ENCODE results near the gene HOXC11. TPM values are rescaled to one million over a fixed set of nuclear protein-coding genes. Genes with fewer than 3 reads are reported as not detected.

HOXC11 gene
- polyA plus RNA-seq, 3 donors, result not detected

DNA sequence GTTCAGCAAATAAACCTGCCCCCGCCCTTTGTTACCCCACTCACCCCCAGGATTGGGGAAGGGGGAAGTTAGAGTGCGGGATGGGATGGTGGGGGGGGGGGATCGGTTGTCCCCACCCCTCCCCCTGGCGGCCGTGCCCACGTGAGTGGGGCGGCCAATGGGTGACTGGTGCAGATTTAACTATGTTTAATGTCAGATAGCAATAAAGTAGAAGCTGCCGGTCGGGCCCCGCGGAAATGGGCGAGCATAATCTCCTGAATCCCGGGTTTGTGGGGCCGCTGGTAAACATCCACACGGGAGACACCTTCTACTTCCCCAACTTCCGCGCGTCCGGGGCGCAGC lies 18.3 kb upstream of the HOXC11 start, which contains the start of gene HOXC12:
TSS of gene HOXC12 (plus strand) at position 210 of the 342 bp plus-strand sequence. CDS start at position 237, 27 bp downstream.
- WGBS, 3 donors, result 4 to 7% (median 5%) methylated on average over 20 of the region's 20 CpGs
- H3K27ac ChIP-seq (ENCODE audit: low read depth, low read length), result no peak within 1 kb of the TSS

DNA sequence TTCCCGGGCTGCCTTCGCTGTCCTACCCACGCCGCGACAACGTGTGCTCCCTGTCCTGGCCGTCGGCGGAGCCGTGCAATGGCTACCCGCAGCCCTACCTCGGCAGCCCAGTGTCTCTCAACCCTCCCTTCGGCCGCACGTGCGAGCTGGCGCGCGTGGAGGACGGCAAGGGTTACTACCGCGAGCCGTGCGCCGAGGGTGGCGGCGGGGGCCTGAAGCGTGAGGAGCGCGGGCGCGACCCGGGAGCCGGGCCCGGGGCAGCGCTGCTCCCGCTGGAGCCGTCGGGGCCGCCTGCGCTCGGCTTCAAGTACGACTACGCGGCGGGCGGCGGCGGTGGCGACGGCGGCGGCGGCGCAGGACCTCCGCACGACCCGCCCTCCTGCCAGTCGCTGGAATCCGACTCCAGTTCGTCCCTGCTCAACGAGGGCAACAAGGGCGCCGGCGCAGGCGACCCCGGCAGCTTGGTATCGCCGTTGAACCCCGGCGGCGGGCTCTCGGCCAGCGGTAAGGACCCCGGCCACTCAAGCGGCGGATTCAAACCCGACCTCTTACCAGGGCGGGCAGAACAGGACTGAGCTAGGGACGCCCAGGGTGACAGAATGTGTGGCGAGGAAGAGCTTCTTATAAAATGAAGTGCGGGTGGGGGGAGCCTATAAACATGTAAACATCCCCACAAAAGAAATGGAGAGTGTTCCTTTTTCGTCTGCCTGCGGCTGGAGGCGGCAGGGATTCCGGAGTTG lies 17.7 kb upstream of the HOXC11 start:
- 2 to 6% (median 5%) methylated on average over 70 to 86 of the region's 86 CpGs for WGBS, 3 donors
- H3K27ac ChIP-seq (ENCODE audit: low read depth, low read length), result no peak overlapping the region

GRCh38 chr12:53955776-53956250 lies 17.1 kb upstream of the HOXC11 start:
- WGBS, 3 donors, result 10 to 14% (median 11%) methylated on average over 10 of the region's 10 CpGs
- H3K27ac ChIP-seq (ENCODE audit: low read depth, low read length), result no peak overlapping the region

GRCh38 chr12:53956251-53956887 lies 16.6 kb upstream of the HOXC11 start:
- H3K27ac ChIP-seq (ENCODE audit: low read depth, low read length), result no peak overlapping the region
- WGBS, 3 donors, result 8 to 10% (median 10%) methylated on average over 25 of the region's 25 CpGs

DNA sequence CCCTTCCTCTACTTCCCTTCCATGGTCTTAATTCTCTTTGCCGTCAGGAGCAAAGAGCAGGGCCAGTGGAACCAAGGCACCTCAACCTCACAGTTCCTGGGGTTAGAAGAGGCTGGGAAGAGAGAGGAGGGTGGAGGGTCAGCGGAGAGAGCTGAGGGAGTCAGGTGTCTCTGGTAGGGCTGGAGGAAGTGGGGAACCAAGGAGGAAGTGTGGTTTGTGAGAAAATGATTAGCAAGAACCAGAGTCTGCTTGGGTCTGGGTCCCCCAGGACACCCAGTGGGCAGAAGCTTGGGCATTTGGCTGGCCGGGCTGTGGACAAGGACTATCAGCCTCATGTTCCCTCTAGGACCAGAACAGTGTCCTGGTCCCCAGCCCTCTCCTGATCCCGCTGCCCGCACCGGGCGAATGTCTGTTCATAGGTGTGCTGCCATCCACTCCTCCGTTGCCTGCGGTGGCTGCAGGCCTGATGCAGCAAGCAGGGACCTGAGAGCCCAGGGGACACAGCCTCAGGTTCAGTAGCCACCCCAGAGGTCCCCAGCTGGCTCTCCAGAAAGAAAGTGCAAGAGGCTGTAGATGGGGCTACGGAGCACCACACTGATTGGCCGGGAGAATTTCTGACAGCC lies 15.9 kb upstream of the HOXC11 start:
- no peak overlapping the region for H3K27ac ChIP-seq (ENCODE audit: low read depth, low read length)

GRCh38 chr12:53958128-53958527 lies 14.8 kb upstream of the HOXC11 start:
- no peak overlapping the region for H3K27ac ChIP-seq (ENCODE audit: low read depth, low read length)
- WGBS, 3 donors, result 16 to 22% (median 21%) methylated on average over 3 of the region's 3 CpGs

More for the DNA sequence above, 15.9 kb upstream of the HOXC11 start:
- WGBS, 3 donors, result 7 to 12% (median 10%) methylated on average over 11 of the region's 11 CpGs

DNA sequence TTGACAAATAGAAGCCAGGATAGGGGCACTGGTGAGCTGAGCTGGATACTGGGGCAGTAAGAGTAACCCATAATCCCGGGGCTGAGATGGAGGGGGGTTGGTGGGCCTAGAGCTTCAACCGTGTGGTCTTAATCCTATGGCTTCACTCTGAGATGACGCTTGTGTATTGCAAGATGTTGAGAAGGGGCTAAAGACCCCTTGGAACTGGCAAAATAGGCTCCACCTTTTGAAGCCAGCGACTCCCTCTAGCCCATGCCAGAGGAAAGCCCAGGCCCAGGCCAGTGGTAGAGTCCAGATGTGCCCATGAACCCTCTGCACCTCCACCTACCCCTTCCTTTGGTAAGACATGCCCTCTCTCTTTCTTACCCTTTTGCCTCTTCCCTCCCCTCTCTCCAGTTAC lies 13.6 kb upstream of the HOXC11 start:
- no peak overlapping the region for H3K27ac ChIP-seq (ENCODE audit: low read depth, low read length)
- WGBS, 3 donors, result 7 to 12% (median 11%) methylated on average over 4 of the region's 4 CpGs

DNA sequence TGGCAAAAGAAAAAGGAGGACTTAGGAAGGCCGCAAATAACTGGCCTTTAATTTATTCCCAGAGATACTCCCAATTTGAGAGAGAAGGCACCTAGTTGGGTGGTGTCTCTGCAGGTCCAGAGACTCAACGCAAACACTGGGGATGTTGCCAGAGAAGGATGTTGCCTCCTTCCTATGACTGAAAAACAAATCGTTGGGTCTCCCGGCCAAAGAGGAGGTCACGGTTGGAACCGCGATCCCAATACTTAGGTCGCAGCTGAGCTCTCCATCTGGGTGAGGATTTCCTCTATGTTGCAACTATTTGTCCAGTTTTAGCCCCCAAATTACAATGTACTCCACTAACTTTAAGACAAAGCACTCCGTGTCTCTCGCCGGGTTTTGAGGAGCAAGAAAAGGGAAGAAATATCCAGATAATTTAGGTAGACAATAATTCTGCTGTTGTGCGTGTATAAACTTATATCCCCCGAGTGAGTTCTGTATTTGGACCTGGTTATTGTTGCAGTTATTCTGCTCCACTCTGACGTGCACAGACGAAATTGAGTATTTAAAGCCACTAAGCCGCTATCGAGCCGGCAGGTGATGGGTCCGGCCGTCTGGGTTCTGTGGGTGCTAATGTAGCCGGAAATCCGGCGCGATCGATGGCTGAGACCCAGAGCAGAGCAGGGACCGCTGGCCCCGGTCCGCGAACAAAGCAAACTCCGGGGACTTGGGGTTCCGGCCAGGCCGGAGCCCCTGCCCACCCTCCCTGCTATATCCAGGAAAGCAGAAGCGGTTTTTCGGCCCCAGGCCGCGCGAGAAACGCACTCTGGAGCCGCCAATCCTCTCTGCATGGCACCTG lies 12.5 kb upstream of the HOXC11 start:
- 8 to 9% (median 9%) methylated on average over 39 of the region's 39 CpGs for WGBS, 3 donors
- no peak overlapping the region for H3K27ac ChIP-seq (ENCODE audit: low read depth, low read length)

DNA sequence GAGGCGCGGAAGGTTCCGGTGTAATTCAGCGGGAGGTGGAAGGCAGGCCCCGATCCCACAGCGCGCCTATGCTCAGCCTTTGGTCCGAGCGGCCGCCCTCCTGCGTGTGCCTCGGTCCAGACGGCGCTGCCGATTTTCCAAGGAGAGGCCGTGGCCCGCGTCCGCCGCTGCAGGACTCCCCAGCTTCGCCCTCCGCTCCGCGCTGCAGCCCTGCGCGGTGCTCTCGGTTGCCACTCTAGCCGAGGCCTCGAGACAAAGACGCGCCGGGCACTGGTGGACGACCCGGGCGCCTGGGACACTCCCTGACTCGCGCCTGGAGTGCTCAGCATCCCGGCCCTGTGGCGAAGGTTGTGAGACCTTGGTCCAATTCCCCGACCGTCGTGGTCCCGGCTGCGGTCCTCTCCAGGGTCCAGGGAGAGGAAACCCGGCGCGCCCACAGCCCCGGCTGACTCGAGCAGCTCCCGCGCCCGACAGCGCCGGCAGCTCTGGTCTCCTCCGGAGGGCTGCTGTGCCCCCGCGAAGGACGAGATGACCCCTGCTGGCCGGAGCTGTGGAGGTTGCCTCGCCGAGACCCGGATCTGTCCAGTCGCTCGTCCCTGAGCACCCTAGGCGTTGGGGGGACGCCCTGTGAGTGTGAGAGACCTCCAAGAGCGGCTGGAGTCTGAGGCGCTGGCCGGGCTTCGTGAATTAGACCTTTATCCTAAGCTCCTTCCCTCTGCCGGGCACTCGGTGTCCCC lies 11.7 kb upstream of the HOXC11 start:
- WGBS, 3 donors, result 2% methylated on average over 65 to 72 of the region's 72 CpGs
- H3K27ac ChIP-seq (ENCODE audit: low read depth, low read length), result no peak overlapping the region

GRCh38 chr12:53963005-53963404 lies 9.9 kb upstream of the HOXC11 start:
- 19 to 30% (median 21%) methylated on average over 7 of the region's 7 CpGs for WGBS, 3 donors

GRCh38 chr12:53963434-53964314 lies 9.3 kb upstream of the HOXC11 start:
- 6 to 12% (median 9%) methylated on average over 38 of the region's 38 CpGs for WGBS, 3 donors
- no peak overlapping the region for H3K27ac ChIP-seq (ENCODE audit: low read depth, low read length)

More at GRCh38 chr12:53963005-53963404, 9.9 kb upstream of the HOXC11 start:
- no peak overlapping the region for H3K27ac ChIP-seq (ENCODE audit: low read depth, low read length)

DNA sequence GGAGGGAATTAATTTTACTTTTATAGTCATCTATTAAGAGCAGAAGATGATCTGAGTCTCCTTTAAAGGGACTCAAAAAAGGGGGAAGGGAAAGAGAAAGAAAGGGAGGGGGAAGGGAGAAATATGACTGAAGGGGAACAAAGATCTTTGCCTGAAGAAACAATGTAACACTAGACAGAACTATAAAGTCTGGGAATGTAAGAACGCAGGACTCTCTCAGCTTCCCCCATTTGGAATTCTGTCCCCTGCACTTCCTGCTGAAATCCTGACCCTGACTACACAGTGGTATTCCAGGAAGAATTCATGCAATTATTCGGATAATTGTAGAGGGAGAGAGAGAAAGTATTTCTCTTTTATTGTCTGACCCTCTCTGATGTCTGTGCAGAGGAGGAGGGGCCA lies 8.6 kb upstream of the HOXC11 start:
- WGBS, 3 donors, result 5 to 11% (median 8%) methylated on average over 2 of the region's 2 CpGs
- H3K27ac ChIP-seq (ENCODE audit: low read depth, low read length), result no peak overlapping the region

DNA sequence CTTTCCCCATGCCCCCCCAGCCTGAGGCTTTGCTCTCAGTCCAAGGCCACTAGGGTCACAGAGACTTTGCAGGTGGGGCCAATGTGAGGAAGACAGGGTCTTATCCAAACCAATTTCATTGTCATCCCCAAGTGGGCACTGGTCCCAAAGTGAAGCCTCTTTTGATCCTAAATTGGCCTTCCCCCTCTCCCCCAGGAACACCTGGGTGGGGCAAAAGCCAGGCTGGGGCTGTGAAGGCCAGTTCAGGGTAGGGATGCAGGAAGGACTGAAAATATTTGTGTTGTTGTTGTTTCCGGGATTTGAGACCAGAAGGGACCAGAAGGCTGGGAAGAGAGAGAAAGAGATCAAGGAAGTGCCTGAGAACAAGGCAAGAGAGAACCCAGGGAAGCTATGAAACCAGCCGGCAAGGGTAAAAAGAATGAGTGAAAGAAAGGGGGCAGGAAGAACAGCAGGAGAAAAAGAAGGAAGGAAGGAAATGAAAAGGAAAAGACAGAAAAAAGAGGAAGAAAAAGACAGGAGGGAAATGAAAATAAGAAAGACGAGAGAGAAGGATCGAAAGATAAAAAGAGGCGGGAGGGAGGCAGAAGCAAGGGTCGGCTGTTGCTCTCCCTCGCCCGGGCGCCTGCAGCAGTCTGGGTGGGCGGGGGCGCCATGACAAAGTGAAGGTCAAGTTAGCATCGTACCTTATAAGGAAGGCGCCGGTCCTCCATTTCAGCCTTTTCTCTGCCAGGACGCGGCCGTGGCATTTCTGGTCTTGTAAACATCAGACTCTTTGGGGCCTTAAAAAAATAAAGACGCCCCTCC lies 7.4 kb upstream of the HOXC11 start:
- H3K27ac ChIP-seq (ENCODE audit: low read depth, low read length), result no peak overlapping the region
- 3 to 5% (median 5%) methylated on average over 17 to 18 of the region's 18 CpGs for WGBS, 3 donors

DNA sequence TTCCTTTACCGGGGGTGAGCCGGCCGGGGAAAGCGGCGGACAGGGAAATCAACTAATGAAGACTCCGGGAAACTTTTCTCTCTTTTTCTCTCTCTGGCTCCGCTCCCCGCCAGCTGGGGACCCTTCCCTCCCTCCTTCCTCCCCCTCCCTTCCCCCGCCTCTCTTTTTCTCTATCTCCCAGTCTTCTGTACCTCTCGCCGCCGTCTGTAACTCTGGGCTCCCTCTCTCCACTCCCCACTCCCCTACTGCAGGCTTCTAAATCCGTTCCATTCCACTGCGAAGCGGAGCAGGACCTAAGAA lies 6.9 kb upstream of the HOXC11 start:
- H3K27ac ChIP-seq (ENCODE audit: low read depth, low read length), result no peak overlapping the region
- 3 to 8% (median 7%) methylated on average over 15 of the region's 15 CpGs for WGBS, 3 donors

GRCh38 chr12:53966385-53967133 lies 6.4 kb upstream of the HOXC11 start:
- 6 to 11% (median 10%) methylated on average over 35 to 36 of the region's 36 CpGs for WGBS, 3 donors

GRCh38 chr12:53967421-53967925 lies 5.5 kb upstream of the HOXC11 start:
- 11 to 16% (median 12%) methylated on average over 5 of the region's 5 CpGs for WGBS, 3 donors

More at GRCh38 chr12:53966385-53967133, 6.4 kb upstream of the HOXC11 start:
- no peak overlapping the region for H3K27ac ChIP-seq (ENCODE audit: low read depth, low read length)

More at GRCh38 chr12:53967421-53967925, 5.5 kb upstream of the HOXC11 start:
- H3K27ac ChIP-seq (ENCODE audit: low read depth, low read length), result no peak overlapping the region
